H1 (cell line): ENCODE data around the gene SLC25A45. TPM values are rescaled to one million over a fixed set of nuclear protein-coding genes. Genes with fewer than 3 reads are reported as not detected.

Experiments
- CTCF ChIA-PET: fragments of 300-600 bp; sonication (Branson Sonifier 250); formaldehyde crosslinking; loops from one replicate; lab custom pipeline; 2021; ENCODE audit not compliant: partially characterized antibody; lab: Charles Lee
- POLR2A ChIA-PET: fragments of 300-600 bp; sonication (Branson Sonifier 250); formaldehyde crosslinking; loops from one replicate; lab custom pipeline; 2021; ENCODE audit warnings: inconsistent platforms; ENCODE audit not compliant: partially characterized antibody; lab: Charles Lee
- DNase-seq, 2 experiments: peaks; one replicate each; pipeline versions ENCODE4 v3.0.0 to v3.0.0-alpha.2; 2010 to 2022; ENCODE audit warnings: low spot score in 2 of 2, low read depth in 1 of 2, mixed read lengths in 1 of 2
- FAIRE-seq: peaks from 2 replicates; lab custom pipeline; 2011; peaks lifted over from hg19 to GRCh38; lab: Jason Lieb, UNC
- H2AFZ ChIP-seq: 2 replicates; pipeline ENCODE4 v1.8.1; 2012; ENCODE audit warnings: low read length, inconsistent platforms
- H2AK5ac ChIP-seq: 2 replicates; pipeline ENCODE4 v1.6.1; 2013; ENCODE audit warnings: low read depth, low read length
- H2BK120ac ChIP-seq: replicated peaks from 2 replicates; pipeline ENCODE3; 2013; ENCODE audit warnings: low read depth, low read length, inconsistent platforms
- H2BK12ac ChIP-seq: 2 replicates; pipeline ENCODE4 v1.6.1; 2013; ENCODE audit warnings: low read depth, low read length
- H2BK15ac ChIP-seq: 2 replicates; pipeline ENCODE4 v1.6.1; 2013; ENCODE audit warnings: low read length
- H2BK20ac ChIP-seq: 2 replicates; pipeline ENCODE4 v1.6.1; 2013; ENCODE audit warnings: low read length
- H2BK5ac ChIP-seq: 2 replicates; pipeline ENCODE4 v1.6.1; 2013; ENCODE audit warnings: low read depth, low read length
- H3K14ac ChIP-seq: 2 replicates; pipeline ENCODE4 v1.6.1; 2013; ENCODE audit warnings: inconsistent platforms; ENCODE audit not compliant: insufficient read length
- H3K18ac ChIP-seq: 2 replicates; pipeline ENCODE4 v1.6.1; 2013; ENCODE audit warnings: low read length; ENCODE audit errors: extremely low read depth
- H3K23ac ChIP-seq: 2 replicates; pipeline ENCODE4 v1.6.1; 2013; ENCODE audit warnings: inconsistent platforms; ENCODE audit not compliant: insufficient read length
- H3K23me2 ChIP-seq: 2 replicates; pipeline ENCODE4 v1.6.1; 2013; ENCODE audit warnings: low read depth, low read length
- H3K27ac ChIP-seq: 2 replicates; pipeline ENCODE4 v1.6.1; 2011; ENCODE audit warnings: low read depth, low read length, inconsistent platforms
- H3K27me3 ChIP-seq, 4 experiments: replicated peaks in 1 of 4; 1 replicate in 1 of 4; 2 replicates in 3 of 4; pipeline versions ENCODE4 v1.6.1 to v1.8.1; 2011 to 2013; ENCODE audit warnings: low read length in 3 of 4, mild to moderate bottlenecking in 3 of 4, inconsistent platforms in 2 of 4, mixed read lengths in 2 of 4, moderate library complexity in 1 of 4; ENCODE audit not compliant: control insufficient read depth in 3 of 4, insufficient read depth in 3 of 4; ENCODE audit errors: extremely low read depth in 1 of 4
- H3K36me3 ChIP-seq, 4 experiments: 2 replicates each; pipeline versions ENCODE4 v1.6.1 to v1.8.1; 2011 to 2013; ENCODE audit warnings: mild to moderate bottlenecking in 4 of 4, low read length in 3 of 4, moderate library complexity in 2 of 4, control low read depth in 1 of 4, inconsistent platforms in 1 of 4; ENCODE audit not compliant: insufficient read depth in 4 of 4, control insufficient read depth in 2 of 4
- H3K4ac ChIP-seq: replicated peaks from 2 replicates; pipeline ENCODE3; 2013; ENCODE audit warnings: low read length, low read depth, mixed read lengths, inconsistent platforms; ENCODE audit not compliant: insufficient read length
- H3K4me1 ChIP-seq, 4 experiments: replicated peaks in 1 of 4; 1 replicate in 1 of 4; 2 replicates in 3 of 4; pipeline versions ENCODE4 v1.6.1 to v1.8.1; 2011 to 2013; ENCODE audit warnings: low read length in 3 of 4, inconsistent platforms in 2 of 4, mixed read lengths in 1 of 4; ENCODE audit not compliant: insufficient read depth in 4 of 4, control insufficient read depth in 3 of 4
- H3K4me2 ChIP-seq, 2 experiments: 2 replicates each; pipeline versions ENCODE4 v1.6.1 to v1.8.1; 2011 to 2013; ENCODE audit warnings: low read depth in 2 of 2, low read length in 2 of 2, control low read depth in 1 of 2, inconsistent platforms in 1 of 2, mild to moderate bottlenecking in 1 of 2; ENCODE audit not compliant: insufficient read depth in 1 of 2
- H3K4me3 ChIP-seq, 4 experiments: fragments of 200-600, 300-600 bp in 1 of 4; sonication (generic), shearing (Covaris generic), sonication (Bioruptor Twin) in 1 of 4; 2 replicates each; pipeline versions ENCODE4 v1.5.1 to v1.8.1; 2011 to 2016; ENCODE audit warnings: low read length in 4 of 4, low read depth in 3 of 4, control low read depth in 2 of 4, inconsistent platforms in 2 of 4, mild to moderate bottlenecking in 2 of 4, mixed read lengths in 1 of 4, moderate library complexity in 1 of 4; ENCODE audit not compliant: insufficient read depth in 2 of 4; ENCODE audit errors: extremely low read depth in 1 of 4
- H3K56ac ChIP-seq: replicated peaks from 2 replicates; pipeline ENCODE3; 2013; ENCODE audit warnings: low read depth, mild to moderate bottlenecking, mixed read lengths, low read length, inconsistent platforms; ENCODE audit not compliant: insufficient read length
- H3K79me1 ChIP-seq: 2 replicates; pipeline ENCODE4 v1.6.1; 2013; ENCODE audit warnings: low read depth, low read length, control low read depth
- H3K79me2 ChIP-seq, 2 experiments: 2 replicates each; pipeline versions ENCODE4 v1.6.1 to v1.8.1; 2012 to 2013; ENCODE audit warnings: low read length in 2 of 2, mild to moderate bottlenecking in 2 of 2, inconsistent platforms in 1 of 2; ENCODE audit not compliant: insufficient read depth in 2 of 2, control insufficient read depth in 1 of 2
- H3K9ac ChIP-seq, 4 experiments: replicated peaks in 1 of 4; 1 replicate in 1 of 4; 2 replicates in 3 of 4; pipeline versions ENCODE4 v1.6.1 to v1.8.1; 2011 to 2013; ENCODE audit warnings: low read depth in 3 of 4, low read length in 3 of 4, control low read depth in 2 of 4, mild to moderate bottlenecking in 2 of 4, moderate library complexity in 2 of 4, inconsistent platforms in 1 of 4; ENCODE audit errors: extremely low read depth in 1 of 4
- H3K9me3 ChIP-seq, 2 experiments: 2 replicates each; pipeline versions ENCODE4 v1.6.1 to v1.8.1; 2012 to 2013; ENCODE audit warnings: mild to moderate bottlenecking in 2 of 2, moderate library complexity in 2 of 2, control low read depth in 1 of 2, inconsistent platforms in 1 of 2, low read depth in 1 of 2, low read length in 1 of 2, mixed read lengths in 1 of 2; ENCODE audit not compliant: insufficient read depth in 2 of 2
- H4K20me1 ChIP-seq, 2 experiments: replicated peaks in 1 of 2; 2 replicates each; pipeline versions ENCODE3 to v1.8.1; 2011 to 2013; ENCODE audit warnings: inconsistent platforms in 2 of 2, low read length in 2 of 2, mild to moderate bottlenecking in 1 of 2; ENCODE audit not compliant: insufficient read depth in 2 of 2, control insufficient read depth in 1 of 2
- H4K5ac ChIP-seq: 2 replicates; pipeline ENCODE4 v1.6.1; 2013; ENCODE audit warnings: low read length, low read depth, mixed read lengths, inconsistent platforms; ENCODE audit not compliant: insufficient read length
- H4K8ac ChIP-seq: 2 replicates; pipeline ENCODE4 v1.8.0; 2013; ENCODE audit warnings: mild to moderate bottlenecking, moderate library complexity, low read length, inconsistent platforms; ENCODE audit not compliant: insufficient read depth; ENCODE audit errors: extremely low read depth
- H4K91ac ChIP-seq: replicated peaks from 2 replicates; pipeline ENCODE3; 2013; ENCODE audit warnings: low read length, mixed read lengths, inconsistent platforms; ENCODE audit not compliant: insufficient read length
- TBP ChIP-seq: IDR thresholded peaks from 2 replicates; pipeline ENCODE4 v1.6.1; 2011; ENCODE audit warnings: low read depth, low read length, improper control_type of control experiment
- WGBS, 2 experiments: shearing (Covaris generic) in 1 of 2; methylation state at CpG; one replicate each; pipeline versions ENCODE4 v1.1.6 to v1.1.7; 2013 to 2015; ENCODE audit warnings: low lambda C conversion rate in 2 of 2, mixed read lengths in 2 of 2, inconsistent platforms in 1 of 2, low coverage in 1 of 2, missing lambda C conversion rate in 1 of 2; ENCODE audit not compliant: insufficient replicate concordance in 2 of 2, insufficient coverage in 1 of 2, insufficient read length in 1 of 2; ENCODE audit errors: extremely low coverage in 1 of 2, missing lambda C conversion rate in 1 of 2; 5-methylcytosine and 5-hydroxymethylcytosine counted together
- polyA plus RNA-seq, 7 experiments: library from polyadenylated mRNA; depleted of rRNA in 3 of 7; stranded (reverse) in 5 of 7; unstranded in 2 of 7; fragments of >200 nt in 5 of 7; fragments of 200-250 nt in 2 of 7; gene quantifications; 1 replicate in 5 of 7; 2 replicates in 1 of 7; 4 replicates in 1 of 7; pipeline versions ENCODE4 v1.2.1 to v1.2.3, GENCODE V29; 2011 to 2013; ENCODE audit warnings: missing spikeins in 2 of 7, mixed read lengths in 2 of 7
- total RNA-seq: library from RNA; stranded (reverse); fragmentation: NEBNext Ultra II Directional; extraction: Animal tissue kit (Norgen Biotek cat#: 25700); gene quantifications from 2 replicates; pipeline ENCODE4 v1.2.1, GENCODE V29; 2021

The SLC25A45 gene
- total and polyA plus RNA-seq, 2 of the 8 experiments (the other 6 are each of a cell fraction or from before 2014, with no cell fraction given), result 0.54 to 0.59 TPM

- Histone ChIP-seq H4K8ac (no peak overlapping the region), H4K91ac (no peak overlapping the region), H3K23me2 (no peaks in the 10 kb centered on the region), H2BK120ac (no peak overlapping the region), H2BK20ac (no peak overlapping the region), H4K20me1 (peaks cover 7 to 11% of the 10 kb centered on the region in 2 experiments), H3K9me3 (no peaks in the 10 kb centered on the region), H2AFZ (no peak overlapping the region), H2BK12ac (no peak overlapping the region), H3K18ac (no peak overlapping the region), H3K79me1 (peaks cover 6% of the 10 kb centered on the region), H3K4me2 (no peak overlapping the region), H3K14ac (no peak overlapping the region), H2BK15ac (no peak overlapping the region), H3K4ac (no peak overlapping the region), H3K27ac (no peak overlapping the region), H3K4me1 (no peaks in the 10 kb centered on the region), H3K4me3 (no peak overlapping the region), H3K56ac (no peak overlapping the region), H3K23ac (no peak overlapping the region), H2BK5ac (no peak overlapping the region), H2AK5ac (no peak overlapping the region), H4K5ac (no peak overlapping the region), H3K9ac (no peak overlapping the region), H3K27me3 (no peaks in the 10 kb centered on the region), H3K79me2 (peaks cover 4 to 28% of the 10 kb centered on the region in 2 experiments; a peak in 3 of 4 replicates), H3K36me3 (peaks cover 26 to 70% (median 58%) of the 10 kb centered on the region in 4 experiments)
- 90% methylated on average over 3 of the region's 3 CpGs; no CpG with 5 or more reads in 1 of the 2 experiments for WGBS, 2 experiments
- FAIRE-seq (no peak), DNase-seq (no peak)
- CTCF ChIA-PET, result interaction anchor here (0.6 to 2.2 kb wide), 5 partner anchors 10 to 71 kb away, joined by 3 to 10 read pairs (median 5); no protein-coding TSS in a partner anchor
- POLR2A ChIA-PET, result interaction anchor here (0.8 to 2.9 kb wide), 2 partner anchors 11 to 81 kb away, joined by 3 to 10 read pairs; no protein-coding TSS in a partner anchor
- TF ChIP-seq TBP, result no peak
These were observed 40.6 kb downstream of the SLC25A45 start for GRCh38 chr11:65341856-65342255.
